Activated naive CD4-positive, alpha-beta T cell treated with anti-CD3 and anti-CD28 coated beads, Interleukin-2, amount 10 ng/mL, durations not matched to agents 7 days and 5 days (primary cell): ENCODE results near the gene SOX6.
"Not testable (repeated sequence)": the region's sequence is repeated elsewhere in the genome, so short reads cannot be mapped to it uniquely, and the experiment has no call there.

ENCODE experiments used
- CTCF ChIA-PET: fragments of 350-600 bp; sonication (Branson Sonifier 250); formaldehyde crosslinking; loops from one replicate; lab custom pipeline; 2021; ENCODE audit warnings: antibody characterized with exemption; lab: Charles Lee
- DNase-seq: peaks from one replicate; pipeline ENCODE4 v3.0.0-alpha.2; 2020
- H3K27ac Mint-ChIP-seq: one replicate; pipeline ENCODE4 v1.8.0; 2021; ENCODE audit warnings: mild to moderate bottlenecking, moderate library complexity, mixed read lengths
- H3K27me3 Mint-ChIP-seq: one replicate; pipeline ENCODE4 v1.8.0; 2021; ENCODE audit warnings: mild to moderate bottlenecking, mixed read lengths
- H3K36me3 Mint-ChIP-seq: one replicate; pipeline ENCODE4 v1.8.0; 2021; ENCODE audit warnings: mixed read lengths
- H3K4me1 Mint-ChIP-seq: one replicate; pipeline ENCODE4 v1.8.0; 2021; ENCODE audit warnings: mixed read lengths
- H3K4me3 Mint-ChIP-seq: one replicate; pipeline ENCODE4 v1.8.0; 2021; ENCODE audit warnings: mild to moderate bottlenecking, moderate library complexity, mixed read lengths
- H3K9me3 Mint-ChIP-seq: one replicate; pipeline ENCODE4 v1.8.0; 2021; ENCODE audit warnings: mixed read lengths

The SOX6 gene

GRCh38 chr11:16380941-16381568, 24.7 kb upstream of the SOX6 start:
- Mint-ChIP-seq H3K36me3 (no peaks in the 10 kb centered on the region), H3K27me3 (no peaks in the 10 kb centered on the region), H3K9me3 (no peaks in the 10 kb centered on the region), H3K27ac (no peak overlapping the region), H3K4me3 (no peak overlapping the region), H3K4me1 (no peaks in the 10 kb centered on the region)
- CTCF ChIA-PET: no interaction called here
- no peak for DNase-seq

DNA sequence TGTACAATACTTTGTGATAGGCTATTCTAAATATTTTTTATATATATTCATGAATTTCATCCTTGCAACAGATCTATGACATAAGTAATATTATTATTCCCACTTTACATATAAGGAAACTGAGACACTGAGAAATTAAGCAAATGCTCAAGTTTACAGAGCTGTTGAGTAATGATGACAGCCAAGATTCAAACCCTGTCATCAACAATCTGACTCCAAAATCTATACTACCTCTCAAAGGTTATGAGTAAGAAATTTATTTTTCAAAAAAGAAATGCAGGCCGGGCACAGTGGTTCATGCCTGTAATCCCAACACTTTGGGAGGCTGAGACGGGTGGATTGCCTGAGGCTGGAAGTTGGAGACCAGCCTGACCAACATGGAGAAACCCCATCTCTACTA, 22.6 kb upstream of the SOX6 start:
- Mint-ChIP-seq H3K4me3 (no peak overlapping the region), H3K27ac (no peak overlapping the region), H3K27me3 (no peaks in the 10 kb centered on the region), H3K9me3 (no peaks in the 10 kb centered on the region), H3K4me1 (no peaks in the 10 kb centered on the region), H3K36me3 (no peaks in the 10 kb centered on the region)
- DNase-seq: no peak
- CTCF ChIA-PET: interaction anchor here (0.8 kb wide), 1 partner anchor 1288 kb away, joined by 3 read pairs; no protein-coding TSS in a partner anchor

DNA sequence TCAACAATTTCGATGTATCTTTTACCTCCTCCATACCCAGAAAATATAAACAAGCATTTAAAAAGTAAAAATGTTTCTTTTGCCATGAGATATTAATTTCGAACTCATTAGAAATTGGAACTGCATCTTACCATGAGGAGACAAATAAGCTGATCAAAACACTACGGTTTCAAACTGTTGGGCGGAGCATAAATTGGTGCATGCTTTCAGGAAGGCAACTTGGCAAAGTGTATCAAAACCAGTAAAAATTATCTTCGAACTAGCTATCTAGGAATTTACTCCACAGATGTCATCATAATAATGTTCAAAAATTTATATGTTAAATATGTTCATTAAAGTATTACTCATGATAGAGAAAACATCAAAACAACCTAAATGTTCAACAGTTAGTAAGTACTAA, 21.4 kb upstream of the SOX6 start:
- Mint-ChIP-seq H3K9me3 (no peaks in the 10 kb centered on the region), H3K4me1 (no peaks in the 10 kb centered on the region), H3K36me3 (no peaks in the 10 kb centered on the region), H3K27me3 (no peaks in the 10 kb centered on the region), H3K27ac (no peak overlapping the region), H3K4me3 (no peak overlapping the region)
- DNase-seq: no peak
- CTCF ChIA-PET: no interaction called here

GRCh38 chr11:16375664-16376063, 19.3 kb upstream of the SOX6 start:
- not testable (repeated sequence) for H3K9me3 Mint-ChIP-seq, H3K4me3 Mint-ChIP-seq, DNase-seq, H3K4me1 Mint-ChIP-seq, H3K36me3 Mint-ChIP-seq, H3K27me3 Mint-ChIP-seq, H3K27ac Mint-ChIP-seq
- CTCF ChIA-PET: interaction anchor here (0.7 kb wide), 1 partner anchor 11 kb away, joined by 5 read pairs; no protein-coding TSS in a partner anchor

DNA sequence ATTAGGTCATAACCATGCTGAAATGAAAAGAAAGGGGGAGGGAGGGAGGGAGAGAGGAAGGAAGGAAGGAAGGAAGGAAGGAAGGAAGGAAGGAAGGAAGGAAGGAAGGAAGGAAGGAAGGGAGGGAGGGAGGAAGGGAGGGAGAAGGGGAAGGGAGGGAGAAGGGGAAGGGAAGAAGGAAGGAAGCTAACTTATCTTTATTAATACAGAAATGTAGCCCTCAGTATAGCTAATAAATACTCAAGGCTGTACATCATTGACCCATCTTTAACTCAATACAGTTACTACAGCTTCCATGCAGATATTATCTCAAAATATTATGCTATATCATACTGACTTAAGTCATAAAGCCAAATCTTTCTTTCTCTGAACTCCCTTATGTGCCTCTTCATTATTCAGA, 17.4 kb upstream of the SOX6 start:
- H3K36me3 Mint-ChIP-seq: no peaks in the 10 kb centered on the region
- H3K27ac Mint-ChIP-seq: no peak overlapping the region
- H3K27me3 Mint-ChIP-seq: no peaks in the 10 kb centered on the region
- peaks cover 7% of the 10 kb centered on the region for H3K9me3 Mint-ChIP-seq
- no peak for DNase-seq
- CTCF ChIA-PET: no interaction called here
- H3K4me1 Mint-ChIP-seq: no peaks in the 10 kb centered on the region
- H3K4me3 Mint-ChIP-seq: no peak overlapping the region

GRCh38 chr11:16372355-16372754, 16.0 kb upstream of the SOX6 start:
- H3K36me3 Mint-ChIP-seq: no peaks in the 10 kb centered on the region
- H3K27ac Mint-ChIP-seq: no peak overlapping the region
- no peaks in the 10 kb centered on the region for H3K4me1 Mint-ChIP-seq
- no peak overlapping the region for H3K4me3 Mint-ChIP-seq
- DNase-seq: no peak
- H3K27me3 Mint-ChIP-seq: no peaks in the 10 kb centered on the region
- CTCF ChIA-PET: no interaction called here
- H3K9me3 Mint-ChIP-seq: peaks cover 7% of the 10 kb centered on the region

DNA sequence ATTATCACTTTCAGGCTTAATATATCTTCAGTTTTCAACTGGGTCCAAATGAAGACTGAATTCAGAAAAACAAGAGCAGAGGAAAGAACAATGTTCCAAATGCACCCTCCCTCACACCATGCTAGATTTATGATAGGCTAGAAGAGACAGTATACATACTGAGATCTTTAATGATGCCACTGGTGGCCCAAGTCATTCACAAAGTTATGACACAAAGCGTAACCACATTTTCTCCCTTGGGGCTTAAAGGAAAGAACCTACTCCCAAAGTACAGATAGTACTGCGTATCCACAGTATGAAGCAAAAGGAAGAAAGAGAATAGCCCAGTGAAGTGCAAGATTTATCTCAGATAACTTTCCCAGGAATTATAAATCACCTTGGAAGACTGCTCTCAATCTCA, 10.9 kb upstream of the SOX6 start:
- no peaks in the 10 kb centered on the region for H3K36me3 Mint-ChIP-seq
- H3K27ac Mint-ChIP-seq: no peak overlapping the region
- DNase-seq: no peak
- peaks cover 8% of the 10 kb centered on the region for H3K9me3 Mint-ChIP-seq
- H3K4me1 Mint-ChIP-seq: no peaks in the 10 kb centered on the region
- CTCF ChIA-PET: no interaction called here
- no peaks in the 10 kb centered on the region for H3K27me3 Mint-ChIP-seq
- H3K4me3 Mint-ChIP-seq: no peak overlapping the region

DNA sequence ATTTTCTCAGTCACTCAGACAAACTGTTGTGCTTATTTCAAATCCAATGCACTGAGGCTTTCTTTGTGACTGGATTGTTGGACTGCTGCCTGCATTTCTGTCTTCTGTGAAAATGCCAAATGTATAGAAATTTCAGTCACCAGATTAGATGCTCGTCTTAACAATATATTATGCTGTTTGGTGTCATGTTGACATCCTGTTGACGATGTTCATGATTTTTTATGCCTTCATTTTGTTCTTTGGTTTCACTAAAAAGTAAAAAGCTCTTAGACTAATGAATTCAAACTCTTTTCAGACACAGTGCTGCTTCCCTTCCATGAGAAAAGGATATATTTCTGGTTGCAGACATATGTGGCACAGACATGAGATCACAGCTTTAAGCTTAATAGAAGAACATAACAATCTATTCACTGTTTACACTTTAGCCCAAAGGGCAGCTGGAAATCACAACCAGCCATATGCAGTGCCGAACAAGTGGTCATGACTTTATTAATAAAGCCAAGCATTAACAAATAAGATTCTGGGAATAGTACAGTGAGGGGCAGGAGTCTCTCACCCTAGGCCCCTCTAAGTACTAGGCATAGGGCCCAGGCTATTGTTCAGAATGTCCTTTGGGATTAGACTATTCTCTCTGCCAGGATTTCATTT, 9.4 kb upstream of the SOX6 start:
- H3K27me3 Mint-ChIP-seq: no peaks in the 10 kb centered on the region
- peaks cover 6% of the 10 kb centered on the region for H3K9me3 Mint-ChIP-seq
- no peaks in the 10 kb centered on the region for H3K36me3 Mint-ChIP-seq
- no peak overlapping the region for H3K27ac Mint-ChIP-seq
- no peak overlapping the region for H3K4me3 Mint-ChIP-seq
- CTCF ChIA-PET: no interaction called here
- H3K4me1 Mint-ChIP-seq: no peaks in the 10 kb centered on the region
- no peak for DNase-seq

DNA sequence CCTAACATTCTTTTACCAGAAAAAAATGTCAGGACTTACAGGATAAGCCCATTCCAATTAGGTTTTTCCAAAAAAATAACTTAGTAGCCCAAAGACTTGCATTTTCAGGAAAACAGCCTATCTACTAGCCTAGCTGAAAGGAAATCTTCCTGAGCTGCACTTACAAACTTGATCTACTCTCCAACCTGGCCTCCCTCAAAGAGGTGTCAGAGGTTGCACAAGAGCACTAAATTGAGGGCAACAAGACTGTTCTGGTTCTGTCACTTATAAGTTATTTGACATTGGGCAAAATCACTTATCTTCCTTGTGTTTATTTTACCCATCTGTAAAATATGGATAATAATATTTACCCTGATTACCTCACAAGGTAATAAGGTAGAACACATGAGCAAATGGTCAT, 7.9 kb upstream of the SOX6 start:
- H3K4me3 Mint-ChIP-seq: no peak overlapping the region
- no peaks in the 10 kb centered on the region for H3K36me3 Mint-ChIP-seq
- no peaks in the 10 kb centered on the region for H3K27me3 Mint-ChIP-seq
- H3K4me1 Mint-ChIP-seq: no peaks in the 10 kb centered on the region
- H3K27ac Mint-ChIP-seq: no peak overlapping the region
- peaks cover 4% of the 10 kb centered on the region for H3K9me3 Mint-ChIP-seq
- no peak for DNase-seq
- CTCF ChIA-PET: no interaction called here

- Mint-ChIP-seq H3K4me3 (no peak overlapping the region), H3K27ac (no peak overlapping the region), H3K4me1 (no peaks in the 10 kb centered on the region), H3K27me3 (no peaks in the 10 kb centered on the region), H3K9me3 (peaks cover 4% of the 10 kb centered on the region), H3K36me3 (no peaks in the 10 kb centered on the region)
- DNase-seq: no peak
- CTCF ChIA-PET: no interaction called here
Observed at GRCh38 chr11:16363706-16364105, 7.4 kb upstream of the SOX6 start.

- no peaks in the 10 kb centered on the region for H3K4me1 Mint-ChIP-seq
- peaks cover 4% of the 10 kb centered on the region for H3K9me3 Mint-ChIP-seq
- DNase-seq: no peak
- H3K27ac Mint-ChIP-seq: no peak overlapping the region
- CTCF ChIA-PET: no interaction called here
- no peaks in the 10 kb centered on the region for H3K36me3 Mint-ChIP-seq
- H3K27me3 Mint-ChIP-seq: no peaks in the 10 kb centered on the region
- H3K4me3 Mint-ChIP-seq: no peak overlapping the region
Observed at GRCh38 chr11:16361108-16361865, 4.9 kb upstream of the SOX6 start.

DNA sequence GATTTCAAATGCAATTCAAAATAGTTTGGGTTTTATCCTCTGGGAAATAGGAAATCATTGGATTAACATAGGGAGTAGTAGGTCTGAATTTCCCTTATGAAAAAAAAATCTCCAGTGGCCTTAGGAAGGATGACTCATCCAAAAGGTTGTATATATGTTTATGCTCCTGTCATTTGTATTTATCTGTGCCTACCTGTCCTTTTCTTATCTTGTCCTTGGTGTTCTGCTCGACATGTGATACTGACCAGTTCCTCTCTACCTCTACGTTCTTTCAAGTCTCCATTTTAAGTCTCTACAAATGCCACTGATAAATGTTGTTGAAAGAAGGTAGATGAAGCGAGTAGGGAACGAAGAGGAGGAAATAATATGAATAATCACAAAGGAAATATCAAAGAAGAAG, 3.0 kb upstream of the SOX6 start:
- H3K4me3 Mint-ChIP-seq: no peak overlapping the region
- no peak for DNase-seq
- no peak overlapping the region for H3K27ac Mint-ChIP-seq
- CTCF ChIA-PET: no interaction called here
- no peaks in the 10 kb centered on the region for H3K36me3 Mint-ChIP-seq
- H3K4me1 Mint-ChIP-seq: no peaks in the 10 kb centered on the region
- H3K9me3 Mint-ChIP-seq: peaks cover 4% of the 10 kb centered on the region
- no peaks in the 10 kb centered on the region for H3K27me3 Mint-ChIP-seq

- no peak overlapping the region for H3K4me3 Mint-ChIP-seq
- CTCF ChIA-PET: interaction anchor here (0.7 kb wide), 1 partner anchor 25 kb away, joined by 3 read pairs; no protein-coding TSS in a partner anchor
- no peak for DNase-seq
- no peak overlapping the region for H3K27ac Mint-ChIP-seq
- H3K36me3 Mint-ChIP-seq: no peaks in the 10 kb centered on the region
- H3K9me3 Mint-ChIP-seq: peaks cover 4% of the 10 kb centered on the region
- no peaks in the 10 kb centered on the region for H3K4me1 Mint-ChIP-seq
- H3K27me3 Mint-ChIP-seq: no peaks in the 10 kb centered on the region
Observed at GRCh38 chr11:16358726-16359125, 2.4 kb upstream of the SOX6 start.

DNA sequence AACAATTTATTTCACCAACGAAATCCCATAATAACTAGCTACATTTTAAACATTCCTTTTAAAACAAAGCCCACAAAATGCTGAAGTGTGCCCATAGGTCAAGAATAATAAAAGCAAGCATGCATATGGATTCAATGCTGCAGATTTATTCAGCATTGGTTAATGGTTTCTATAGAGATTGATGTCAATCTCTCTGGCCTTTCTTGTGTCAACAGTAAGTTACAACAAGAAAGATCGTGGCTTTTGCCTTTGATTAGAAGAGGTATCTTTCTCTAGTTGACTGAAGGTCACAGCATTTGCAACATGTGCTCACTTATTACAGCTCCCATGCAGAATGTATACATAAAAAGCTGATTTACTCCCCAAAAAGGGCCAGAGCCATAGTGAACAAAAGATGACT, 1.4 kb upstream of the SOX6 start:
- DNase-seq: no peak
- Mint-ChIP-seq H3K36me3 (no peaks in the 10 kb centered on the region), H3K27me3 (no peaks in the 10 kb centered on the region), H3K4me3 (no peak overlapping the region), H3K27ac (no peak overlapping the region), H3K9me3 (peaks cover 4% of the 10 kb centered on the region), H3K4me1 (no peaks in the 10 kb centered on the region)
- CTCF ChIA-PET: no interaction called here
